CD14-positive monocyte (primary cell): ENCODE results near the gene CACHD1. TPM values are rescaled to one million over a fixed set of nuclear protein-coding genes. Genes with fewer than 3 reads are reported as not detected.

ENCODE experiments used
- DNase-seq, 3 donors: peaks; one replicate each; pipeline ENCODE4 v3.0.0-alpha.2; 2011 to 2022
- H2AFZ ChIP-seq: 2 replicates; pipeline ENCODE4 v1.6.0; 2012; ENCODE audit warnings: mild to moderate bottlenecking, low read depth, low read length, inconsistent platforms; ENCODE audit not compliant: insufficient read depth, poor library complexity, severe bottlenecking
- H3K27ac ChIP-seq, 2 donors: 1 replicate in 1 of 2; 2 replicates in 1 of 2; pipeline ENCODE4 v1.5.1; 2012 to 2013; ENCODE audit warnings: low read length in 2 of 2, control low read depth in 1 of 2, inconsistent platforms in 1 of 2, low read depth in 1 of 2, mild to moderate bottlenecking in 1 of 2
- H3K27me3 ChIP-seq, 2 donors: one replicate each; pipeline versions ENCODE4 v1.6.0 to v1.6.1; 2011 to 2013; ENCODE audit warnings: low read length in 2 of 2; ENCODE audit not compliant: control insufficient read depth in 2 of 2, insufficient read depth in 2 of 2
- H3K36me3 ChIP-seq, 2 donors: replicated peaks in 1 of 2; 1 replicate in 1 of 2; 2 replicates in 1 of 2; pipeline versions ENCODE4 v1.5.1 to v1.6.1; 2012 to 2013; ENCODE audit warnings: low read length in 2 of 2, control low read depth in 1 of 2, inconsistent platforms in 1 of 2, mild to moderate bottlenecking in 1 of 2; ENCODE audit not compliant: insufficient read depth in 2 of 2, control insufficient read depth in 1 of 2
- H3K4me1 ChIP-seq, 2 donors: 1 replicate in 1 of 2; 2 replicates in 1 of 2; pipeline versions ENCODE4 v1.5.1 to v1.6.1; 2012 to 2013; ENCODE audit warnings: low read length in 2 of 2, control low read depth in 1 of 2, inconsistent platforms in 1 of 2, mild to moderate bottlenecking in 1 of 2, moderate library complexity in 1 of 2; ENCODE audit not compliant: insufficient read depth in 2 of 2, control insufficient read depth in 1 of 2
- H3K4me2 ChIP-seq: replicated peaks from 2 replicates; pipeline ENCODE3; 2012; ENCODE audit warnings: low read length, moderate library complexity, mild to moderate bottlenecking; ENCODE audit not compliant: poor library complexity, severe bottlenecking; ENCODE audit errors: extremely low read depth
- H3K4me3 ChIP-seq, 3 experiments: fragments of 200-600 bp in 1 of 3; sonication (generic) in 1 of 3; replicated peaks in 1 of 3; 1 replicate in 2 of 3; 2 replicates in 1 of 3; pipeline ENCODE4 v1.5.1; 2011 to 2013; ENCODE audit warnings: low read length in 3 of 3, mild to moderate bottlenecking in 3 of 3, control low read depth in 2 of 3, low read depth in 2 of 3, inconsistent platforms in 1 of 3, moderate library complexity in 1 of 3
- H3K79me2 ChIP-seq: 2 replicates; pipeline ENCODE4 v1.6.0; 2012; ENCODE audit warnings: mild to moderate bottlenecking, control low read depth, inconsistent platforms, low read length, moderate library complexity; ENCODE audit not compliant: insufficient read depth
- H3K9ac ChIP-seq: 2 replicates; pipeline ENCODE4 v1.6.0; 2017; ENCODE audit warnings: low read length, mild to moderate bottlenecking; ENCODE audit not compliant: insufficient read depth, poor library complexity, severe bottlenecking
- H3K9me3 ChIP-seq, 2 donors: replicated peaks in 1 of 2; 1 replicate in 1 of 2; 2 replicates in 1 of 2; pipeline versions ENCODE4 v1.5.1 to v1.6.1; 2012 to 2013; ENCODE audit warnings: low read length in 2 of 2, control low read depth in 1 of 2; ENCODE audit not compliant: control insufficient read depth in 1 of 2, insufficient read depth in 1 of 2
- H4K20me1 ChIP-seq: 2 replicates; pipeline ENCODE4 v1.6.0; 2012; ENCODE audit warnings: mild to moderate bottlenecking, low read length, control low read depth, moderate library complexity; ENCODE audit not compliant: insufficient read depth
- H3K27ac Mint-ChIP-seq, 7 donors: one replicate each; pipeline ENCODE4 v1.8.0; 2020; ENCODE audit warnings: mild to moderate bottlenecking in 7 of 7, mixed read lengths in 7 of 7, moderate library complexity in 6 of 7, inconsistent platforms in 2 of 7
- H3K27me3 Mint-ChIP-seq, 3 donors: one replicate each; pipeline ENCODE4 v1.8.0; 2021 to 2022; ENCODE audit warnings: low read depth in 3 of 3, mild to moderate bottlenecking in 3 of 3, mixed read lengths in 3 of 3, moderate library complexity in 3 of 3, inconsistent platforms in 1 of 3
- H3K36me3 Mint-ChIP-seq, 2 donors: one replicate each; pipeline ENCODE4 v1.8.0; 2020; ENCODE audit warnings: mixed read lengths in 2 of 2, inconsistent platforms in 1 of 2, mild to moderate bottlenecking in 1 of 2
- H3K4me1 Mint-ChIP-seq: one replicate; pipeline ENCODE4 v1.8.0; 2020; ENCODE audit warnings: mild to moderate bottlenecking, mixed read lengths
- H3K4me3 Mint-ChIP-seq, 2 donors: one replicate each; pipeline ENCODE4 v1.8.0; 2020; ENCODE audit warnings: mild to moderate bottlenecking in 2 of 2, mixed read lengths in 2 of 2, moderate library complexity in 1 of 2
- H3K9me3 Mint-ChIP-seq, 7 donors: one replicate each; pipeline ENCODE4 v1.8.0; 2020 to 2022; ENCODE audit warnings: mixed read lengths in 7 of 7, mild to moderate bottlenecking in 6 of 7, moderate library complexity in 6 of 7, inconsistent platforms in 2 of 7
- CTCF ChIP-seq: fragments of 200-600 bp; IDR thresholded peaks from one replicate; pipeline ENCODE4 v1.8.0; 2022; ENCODE audit warnings: antibody characterized with exemption, mild to moderate bottlenecking
- WGBS: methylation state at CpG from one replicate; pipeline ENCODE4 v1.1.5; 2013; ENCODE audit warnings: missing lambda C conversion rate; ENCODE audit not compliant: insufficient coverage; 5-methylcytosine and 5-hydroxymethylcytosine counted together
- intact Hi-C, 2 donors: fragments of 100-400 bp; cut with micrococcal nuclease; formaldehyde crosslinking; loops; one replicate each; pipeline versions ENCODE4 v1.15.0 to v1.15.1; 2023
- polyA plus RNA-seq, 3 donors: library from polyadenylated mRNA; depleted of rRNA in 1 of 3; unstranded in 2 of 3; stranded (reverse) in 1 of 3; fragments of 300-500 nt in 2 of 3; fragments of >200 nt in 1 of 3; fragmentation: Illumina TruSeq in 2 of 3; gene quantifications; 1 replicate in 2 of 3; 2 replicates in 1 of 3; pipeline ENCODE4 v1.2.3, GENCODE V29; 2012 to 2021

CACHD1 gene
- polyA plus RNA-seq, 3 donors, result 0.12 TPM; not detected in 2

GRCh38 chr1:64496606-64497005 lies 26.7 kb downstream of the CACHD1 start:
- intact Hi-C loops, result no loop called here
- Histone ChIP-seq H4K20me1 (no peaks in the 10 kb centered on the region), H3K4me3 (no peak overlapping the region), H3K79me2 (no peaks in the 10 kb centered on the region), H3K9me3 (no peaks in the 10 kb centered on the region), H3K4me1 (no peaks in the 10 kb centered on the region), H3K36me3 (no peaks in the 10 kb centered on the region), H3K27me3 (no peaks in the 10 kb centered on the region), H3K27ac (no peak overlapping the region), H2AFZ (no peak overlapping the region), H3K9ac (no peak overlapping the region), H3K4me2 (no peak overlapping the region)
- Mint-ChIP-seq H3K9me3 (peaks cover 0 to 2% (median 0%) of the 10 kb centered on the region in 7 donors), H3K27ac (no peak overlapping the region), H3K4me3 (no peak overlapping the region), H3K36me3 (no peaks in the 10 kb centered on the region), H3K27me3 (peaks cover 0 to 4% (median 0%) of the 10 kb centered on the region in 3 donors), H3K4me1 (no peaks in the 10 kb centered on the region)
- no CpG with 5 or more reads among the region's 4 CpGs for WGBS
- no peak for TF ChIP-seq CTCF
- DNase-seq, result no peak

- Histone ChIP-seq H3K9me3 (no peaks in the 10 kb centered on the region), H3K9ac (no peak overlapping the region), H2AFZ (no peak overlapping the region), H3K36me3 (no peaks in the 10 kb centered on the region), H3K79me2 (no peaks in the 10 kb centered on the region), H3K4me2 (no peak overlapping the region), H3K27ac (no peak overlapping the region), H3K4me3 (no peak overlapping the region), H3K4me1 (no peaks in the 10 kb centered on the region), H4K20me1 (no peaks in the 10 kb centered on the region), H3K27me3 (no peaks in the 10 kb centered on the region)
- WGBS, result 100% methylated on average over 1 of the region's 4 CpGs
- TF ChIP-seq CTCF, result no peak
- Mint-ChIP-seq H3K36me3 (no peaks in the 10 kb centered on the region), H3K4me1 (no peaks in the 10 kb centered on the region), H3K27me3 (peaks cover 0 to 4% (median 0%) of the 10 kb centered on the region in 3 donors), H3K9me3 (no peaks in the 10 kb centered on the region), H3K27ac (no peak overlapping the region), H3K4me3 (no peak overlapping the region)
- intact Hi-C loops, result no loop called here
- DNase-seq, result no peak
Observed at GRCh38 chr1:64497088-64497883, 27.4 kb downstream of the CACHD1 start.
